DND-41 (cell line): Measurements from ENCODE around the gene PDHA1.

Experiments
- CTCF ChIP-seq: IDR thresholded peaks from 2 replicates; pipeline ENCODE4 v1.5.1; 2012; ENCODE audit warnings: borderline replicate concordance, low read length, moderate library complexity, mild to moderate bottlenecking; ENCODE audit not compliant: poor library complexity, severe bottlenecking; ENCODE audit errors: extremely low read depth
- EZH2 ChIP-seq: IDR thresholded peaks from 3 replicates; pipeline ENCODE4 v1.6.1; 2012; ENCODE audit warnings: borderline replicate concordance, low read depth, mild to moderate bottlenecking, moderate library complexity, low read length, inconsistent platforms; ENCODE audit not compliant: severe bottlenecking

GRCh38 chrX:19343535-19344408 lies at the start of gene PDHA1:
- no peak for TF ChIP-seq CTCF
- TF ChIP-seq EZH2, result no peak
